B cell (primary cell): ENCODE data around the gene HEXD.

Experiments
- CTCF ChIP-seq: fragments of 200-600 bp; IDR thresholded peaks from one replicate; pipeline ENCODE4 v1.8.0; 2022; ENCODE audit warnings: antibody characterized with exemption, mild to moderate bottlenecking
- EZH2 ChIP-seq: IDR thresholded peaks from 2 replicates; pipeline ENCODE4 v1.6.1; 2012; ENCODE audit warnings: borderline replicate concordance, low read depth, mild to moderate bottlenecking, moderate library complexity, low read length; ENCODE audit not compliant: insufficient read depth, poor library complexity, severe bottlenecking

- no peak for TF ChIP-seq CTCF
- no peak for TF ChIP-seq EZH2
These were observed 2.8 kb upstream of the HEXD start for GRCh38 chr17:82415336-82415735.
